Astrocyte of the cerebellum (primary cell): ENCODE measurements around the gene THAP3.
"Not testable (repeated sequence)": the region's sequence is repeated elsewhere in the genome, so short reads cannot be mapped to it uniquely, and the experiment has no call there.

ENCODE experiments used
- DNase-seq: peaks from one replicate; pipeline ENCODE4 v3.0.0-alpha.2; 2011; ENCODE audit warnings: low read depth
- H3K4me3 ChIP-seq: 2 replicates; pipeline ENCODE4 v1.5.1; 2011; ENCODE audit warnings: mild to moderate bottlenecking, low read depth, low read length, moderate library complexity
- in situ Hi-C: cut with HindIII; loops from 2 replicates; pipeline ENCODE4 v1.10.0; 2017; ENCODE audit warnings: low sequenced_read_pairs
- TF ChIP-seq, protein P1 (sequence below): IDR thresholded peaks from 2 replicates; pipeline ENCODE4 v1.5.1; 2012; ENCODE audit warnings: low read length, low read depth, moderate library complexity, mild to moderate bottlenecking; ENCODE audit errors: missing control alignments

The THAP3 gene

DNA sequence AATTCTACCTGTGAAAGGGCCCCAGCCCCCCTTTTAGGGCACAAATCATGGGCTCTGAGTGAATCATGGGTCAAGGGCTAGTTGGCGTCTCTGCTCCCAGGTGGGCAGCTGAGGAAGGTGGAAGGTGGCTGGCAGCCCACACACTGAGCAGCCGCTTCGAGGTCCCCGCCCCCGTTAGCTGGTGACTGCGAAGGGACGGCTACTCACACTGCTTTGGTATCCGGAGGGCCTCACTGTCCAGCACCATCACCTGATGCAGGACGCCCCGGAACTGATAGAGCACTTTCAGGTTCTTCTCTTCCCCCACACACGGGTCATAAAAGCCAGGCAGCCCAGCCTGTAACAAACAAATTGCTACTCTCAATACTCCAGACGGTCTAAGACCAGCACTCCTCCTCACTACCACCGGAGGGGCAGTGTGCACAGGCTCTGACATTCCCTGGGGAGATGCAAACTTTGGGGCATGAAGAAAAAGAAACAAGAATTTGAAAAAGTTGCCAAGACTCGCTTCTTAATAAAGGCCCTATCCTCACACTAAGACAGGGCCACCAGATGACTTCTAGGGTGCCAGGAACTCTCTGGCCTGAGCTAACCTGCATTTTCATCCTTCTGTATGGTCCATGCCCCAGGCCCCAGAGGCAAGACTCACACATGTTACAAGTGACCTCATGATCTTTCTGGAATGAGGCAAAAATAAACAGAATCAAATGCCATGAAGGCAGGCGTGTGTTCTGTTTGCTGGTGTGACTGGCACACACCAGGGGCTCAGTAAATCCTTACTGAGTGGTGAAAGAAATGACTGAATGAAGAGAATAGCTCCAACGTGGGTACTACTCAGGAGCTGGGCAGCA, 11.5 kb downstream of the THAP3 start:
- no peak for DNase-seq
- no peak overlapping the region for H3K4me3 ChIP-seq
- in situ Hi-C loops = no loop called here
- TF ChIP-seq, protein P1, sequence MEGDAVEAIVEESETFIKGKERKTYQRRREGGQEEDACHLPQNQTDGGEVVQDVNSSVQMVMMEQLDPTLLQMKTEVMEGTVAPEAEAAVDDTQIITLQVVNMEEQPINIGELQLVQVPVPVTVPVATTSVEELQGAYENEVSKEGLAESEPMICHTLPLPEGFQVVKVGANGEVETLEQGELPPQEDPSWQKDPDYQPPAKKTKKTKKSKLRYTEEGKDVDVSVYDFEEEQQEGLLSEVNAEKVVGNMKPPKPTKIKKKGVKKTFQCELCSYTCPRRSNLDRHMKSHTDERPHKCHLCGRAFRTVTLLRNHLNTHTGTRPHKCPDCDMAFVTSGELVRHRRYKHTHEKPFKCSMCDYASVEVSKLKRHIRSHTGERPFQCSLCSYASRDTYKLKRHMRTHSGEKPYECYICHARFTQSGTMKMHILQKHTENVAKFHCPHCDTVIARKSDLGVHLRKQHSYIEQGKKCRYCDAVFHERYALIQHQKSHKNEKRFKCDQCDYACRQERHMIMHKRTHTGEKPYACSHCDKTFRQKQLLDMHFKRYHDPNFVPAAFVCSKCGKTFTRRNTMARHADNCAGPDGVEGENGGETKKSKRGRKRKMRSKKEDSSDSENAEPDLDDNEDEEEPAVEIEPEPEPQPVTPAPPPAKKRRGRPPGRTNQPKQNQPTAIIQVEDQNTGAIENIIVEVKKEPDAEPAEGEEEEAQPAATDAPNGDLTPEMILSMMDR = no peak

GRCh38 chr1:6636778-6637177, 12.1 kb downstream of the THAP3 start:
- DNase-seq, H3K4me3 ChIP-seq, in situ Hi-C loops: not testable (repeated sequence)

- TF ChIP-seq, protein P1 = no peak
- no peak for DNase-seq
- no peak overlapping the region for H3K4me3 ChIP-seq
- in situ Hi-C loops = no loop called here
Observed at GRCh38 chr1:6637770-6638169, 13.1 kb downstream of the THAP3 start.

DNA sequence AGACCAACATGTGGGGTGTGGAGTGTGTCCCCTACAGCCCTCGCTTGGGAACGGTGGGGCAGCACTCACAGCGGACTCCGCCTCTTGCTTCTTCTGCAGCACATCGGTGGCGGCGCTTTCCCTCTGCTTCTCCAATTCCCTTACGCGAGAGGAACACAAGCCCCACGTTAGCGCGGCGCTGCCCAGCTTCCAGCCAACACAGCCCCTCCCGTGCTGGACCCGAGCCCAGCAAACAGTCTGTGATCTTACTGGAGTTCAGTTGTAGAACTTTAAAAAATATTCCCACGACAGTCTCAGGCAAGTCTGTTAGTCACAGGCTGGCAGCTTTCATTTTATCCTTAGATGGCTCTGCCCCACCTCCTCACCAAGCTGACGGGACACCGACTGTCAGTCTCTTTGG, 13.6 kb downstream of the THAP3 start:
- TF ChIP-seq, protein P1 = no peak
- H3K4me3 ChIP-seq = no peak overlapping the region
- in situ Hi-C loops = no loop called here
- peak; percentile 57 for DNase-seq

GRCh38 chr1:6640867-6641266, 16.2 kb downstream of the THAP3 start:
- DNase-seq, in situ Hi-C loops, H3K4me3 ChIP-seq: not testable (repeated sequence)

- TF ChIP-seq, protein P1 = no peak
- no peak overlapping the region for H3K4me3 ChIP-seq
- DNase-seq = no peak
- in situ Hi-C loops = no loop called here
Observed at GRCh38 chr1:6645018-6645417, 20.4 kb downstream of the THAP3 start.

DNA sequence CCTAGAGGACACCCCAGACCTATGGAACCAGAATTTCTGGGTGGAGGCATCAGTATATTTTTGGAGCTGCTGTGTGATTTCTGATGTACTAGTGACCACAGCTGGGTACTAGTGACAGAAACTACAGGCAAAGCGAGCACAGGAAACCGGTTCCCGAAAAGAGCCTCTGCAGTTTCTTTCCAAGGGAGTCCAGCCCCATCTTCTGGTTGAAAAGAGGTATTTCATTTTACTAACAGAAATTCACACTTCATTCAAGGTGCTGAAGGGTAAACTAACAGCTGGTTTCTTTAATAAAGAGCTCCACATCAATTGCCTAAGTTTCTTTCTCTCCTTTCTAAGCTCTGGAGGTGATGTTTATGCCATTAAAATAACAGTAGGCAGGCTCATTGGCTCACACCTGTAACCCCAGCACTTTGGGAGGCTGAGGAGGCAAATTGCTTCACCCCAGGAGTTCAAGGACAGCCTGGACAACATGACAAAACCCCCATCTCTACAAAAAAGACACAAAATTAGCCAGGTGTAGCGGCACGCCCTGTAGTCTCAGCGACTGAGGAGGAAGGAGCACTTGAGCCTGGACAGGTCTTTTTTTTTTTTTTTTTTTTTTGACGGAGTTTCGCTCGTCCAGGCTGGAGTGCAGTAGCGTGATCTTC, 22.0 kb downstream of the THAP3 start:
- H3K4me3 ChIP-seq = no peak overlapping the region
- TF ChIP-seq, protein P1 = peak; percentile 63
- in situ Hi-C loops = no loop called here
- DNase-seq = peak; percentile 15
